SK-N-SH treated with all-trans-retinoic acid at 6 μM for 48 hours (cell line): ENCODE measurements around the gene CASQ2.

Experiments used
- ATAC-seq: fragments of 200-7000 bp; cut with Tn5 transposase; 3 replicates; pipeline ENCODE4 v1.9.1; 2020; ENCODE audit warnings: mild to moderate bottlenecking, moderate library complexity
- ARNTL ChIP-seq: fragments of 450-650 bp; formaldehyde crosslinking; IDR thresholded peaks from 2 replicates; pipeline ENCODE4 v1.5.0; 2020; ENCODE audit warnings: low read depth, mild to moderate bottlenecking, moderate library complexity, borderline replicate concordance
- BACH2 ChIP-seq: fragments of 250-450 bp; sonication (Bioruptor Pico); IDR thresholded peaks from 2 replicates; pipeline ENCODE4 v1.9.0; 2021; ENCODE audit warnings: mild to moderate bottlenecking, borderline replicate concordance
- CREB5 ChIP-seq: fragments of 250-450 bp; sonication (Bioruptor Pico); IDR thresholded peaks from 2 replicates; pipeline ENCODE4 v1.5.1; 2020; ENCODE audit warnings: low read depth, mild to moderate bottlenecking, moderate library complexity
- CSDC2 ChIP-seq: fragments of 250-450 bp; sonication (Bioruptor Pico); IDR thresholded peaks from 2 replicates; pipeline ENCODE4 v1.5.0; 2020; ENCODE audit warnings: mild to moderate bottlenecking, moderate library complexity
- CSRNP3 ChIP-seq: fragments of 250-450 bp; sonication (Bioruptor Pico); IDR thresholded peaks from 2 replicates; pipeline ENCODE4 v1.5.1; 2021; ENCODE audit warnings: mild to moderate bottlenecking, moderate library complexity
- ESRRG ChIP-seq: fragments of 250-450 bp; sonication (Bioruptor Pico); IDR thresholded peaks from 2 replicates; pipeline ENCODE4 v1.6.1; 2021; ENCODE audit warnings: mild to moderate bottlenecking
- GLIS3 ChIP-seq: fragments of 250-450 bp; sonication (Bioruptor Pico); IDR thresholded peaks from 2 replicates; pipeline ENCODE4 v1.5.0; 2020; ENCODE audit warnings: mild to moderate bottlenecking, moderate library complexity
- ISL1 ChIP-seq: fragments of 250-450 bp; sonication (Bioruptor Pico); IDR thresholded peaks from 2 replicates; pipeline ENCODE4 v2.1.2; 2022; ENCODE audit warnings: mild to moderate bottlenecking, moderate library complexity
- POU6F1 ChIP-seq: fragments of 250-450 bp; sonication (Bioruptor Pico); IDR thresholded peaks from 2 replicates; pipeline ENCODE4 v1.8.0; 2021; ENCODE audit warnings: low read depth, mild to moderate bottlenecking, moderate library complexity, borderline replicate concordance
- PPARA ChIP-seq: fragments of 250-450 bp; sonication (Bioruptor Pico); IDR thresholded peaks from 2 replicates; pipeline ENCODE4 v1.5.0; 2020; ENCODE audit warnings: mild to moderate bottlenecking, borderline replicate concordance
- RARB ChIP-seq: fragments of 250-450 bp; sonication (Bioruptor Pico); IDR thresholded peaks from 2 replicates; pipeline ENCODE4 v1.8.0; 2021; ENCODE audit warnings: mild to moderate bottlenecking, moderate library complexity
- SNAI2 ChIP-seq: fragments of 250-450 bp; sonication (Bioruptor Pico); IDR thresholded peaks from 2 replicates; pipeline ENCODE4 v1.5.0; 2020; ENCODE audit warnings: mild to moderate bottlenecking, moderate library complexity
- TCF4 ChIP-seq: fragments of 250-450 bp; sonication (Bioruptor Pico); IDR thresholded peaks from 2 replicates; pipeline ENCODE4 v1.8.0; 2021; ENCODE audit warnings: mild to moderate bottlenecking, moderate library complexity, borderline replicate concordance
- TOX ChIP-seq: fragments of 250-450 bp; sonication (Bioruptor Pico); IDR thresholded peaks from 2 replicates; pipeline ENCODE4 v1.8.0; 2021; ENCODE audit warnings: mild to moderate bottlenecking, moderate library complexity, borderline replicate concordance
- ZC3H10 ChIP-seq: fragments of 250-450 bp; sonication (Bioruptor Pico); IDR thresholded peaks from 2 replicates; pipeline ENCODE4 v1.5.1; 2021; ENCODE audit warnings: mild to moderate bottlenecking, moderate library complexity
- ZFP3 ChIP-seq: fragments of 250-450 bp; sonication (Bioruptor Pico); IDR thresholded peaks from 2 replicates; pipeline ENCODE4 v1.5.0; 2020; ENCODE audit warnings: mild to moderate bottlenecking, moderate library complexity
- ZFP30 ChIP-seq: fragments of 450-650 bp; formaldehyde crosslinking; IDR thresholded peaks from 2 replicates; pipeline ENCODE4 v1.5.0; 2022; ENCODE audit warnings: mild to moderate bottlenecking, moderate library complexity
- ZNF565 ChIP-seq: fragments of 450-650 bp; formaldehyde crosslinking; conservative IDR thresholded peaks from 2 replicates; pipeline ENCODE4 v1.5.0; 2020; ENCODE audit warnings: low read depth, mild to moderate bottlenecking, moderate library complexity
- ZNF8 ChIP-seq: fragments of 450-650 bp; formaldehyde crosslinking; IDR thresholded peaks from 2 replicates; pipeline ENCODE4 v1.5.0; 2020; ENCODE audit warnings: mild to moderate bottlenecking, moderate library complexity
- TF ChIP-seq, protein P1 (sequence below): fragments of 250-450 bp; sonication (Bioruptor Pico); IDR thresholded peaks from 2 replicates; pipeline ENCODE4 v1.5.0; 2020; ENCODE audit warnings: mild to moderate bottlenecking, moderate library complexity

Gene CASQ2

GRCh38 chr1:115726570-115726969 is 41.9 kb downstream of the CASQ2 start (continued):
- TF ChIP-seq POU6F1 (CRISPR knock-in tag), result no peak
- TF ChIP-seq, all 23 proteins: peak for 0

DNA sequence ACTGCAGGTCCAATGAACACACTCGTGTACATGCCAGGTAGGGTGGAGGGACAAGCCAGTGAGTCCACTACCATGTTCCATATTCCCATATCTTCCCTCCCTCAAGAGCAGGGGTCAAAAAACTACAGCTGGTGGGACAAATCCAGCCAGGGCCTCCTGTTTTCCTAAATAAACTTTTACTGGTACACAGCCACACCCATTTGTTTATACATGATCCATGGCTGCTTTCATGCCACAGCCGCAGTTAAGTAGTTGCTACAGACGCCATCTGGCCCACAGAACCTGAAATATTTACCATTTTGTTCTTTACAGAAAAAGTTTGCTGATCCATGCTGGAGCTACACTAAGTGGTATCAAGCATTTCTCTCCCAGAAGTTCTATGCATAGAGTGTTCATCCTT is 42.4 kb downstream of the CASQ2 start:
- no peak for TF ChIP-seq ISL1 (CRISPR knock-in tag)
- no peak for TF ChIP-seq RARB
- no peak for TF ChIP-seq PPARA (CRISPR knock-in tag)
- TF ChIP-seq TOX (CRISPR knock-in tag), result no peak
- TF ChIP-seq CSDC2 (CRISPR knock-in tag), result no peak
- TF ChIP-seq, protein P1, sequence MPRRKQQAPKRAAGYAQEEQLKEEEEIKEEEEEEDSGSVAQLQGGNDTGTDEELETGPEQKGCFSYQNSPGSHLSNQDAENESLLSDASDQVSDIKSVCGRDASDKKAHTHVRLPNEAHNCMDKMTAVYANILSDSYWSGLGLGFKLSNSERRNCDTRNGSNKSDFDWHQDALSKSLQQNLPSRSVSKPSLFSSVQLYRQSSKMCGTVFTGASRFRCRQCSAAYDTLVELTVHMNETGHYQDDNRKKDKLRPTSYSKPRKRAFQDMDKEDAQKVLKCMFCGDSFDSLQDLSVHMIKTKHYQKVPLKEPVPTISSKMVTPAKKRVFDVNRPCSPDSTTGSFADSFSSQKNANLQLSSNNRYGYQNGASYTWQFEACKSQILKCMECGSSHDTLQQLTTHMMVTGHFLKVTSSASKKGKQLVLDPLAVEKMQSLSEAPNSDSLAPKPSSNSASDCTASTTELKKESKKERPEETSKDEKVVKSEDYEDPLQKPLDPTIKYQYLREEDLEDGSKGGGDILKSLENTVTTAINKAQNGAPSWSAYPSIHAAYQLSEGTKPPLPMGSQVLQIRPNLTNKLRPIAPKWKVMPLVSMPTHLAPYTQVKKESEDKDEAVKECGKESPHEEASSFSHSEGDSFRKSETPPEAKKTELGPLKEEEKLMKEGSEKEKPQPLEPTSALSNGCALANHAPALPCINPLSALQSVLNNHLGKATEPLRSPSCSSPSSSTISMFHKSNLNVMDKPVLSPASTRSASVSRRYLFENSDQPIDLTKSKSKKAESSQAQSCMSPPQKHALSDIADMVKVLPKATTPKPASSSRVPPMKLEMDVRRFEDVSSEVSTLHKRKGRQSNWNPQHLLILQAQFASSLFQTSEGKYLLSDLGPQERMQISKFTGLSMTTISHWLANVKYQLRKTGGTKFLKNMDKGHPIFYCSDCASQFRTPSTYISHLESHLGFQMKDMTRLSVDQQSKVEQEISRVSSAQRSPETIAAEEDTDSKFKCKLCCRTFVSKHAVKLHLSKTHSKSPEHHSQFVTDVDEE, result no peak
- TF ChIP-seq GLIS3 (CRISPR knock-in tag), result no peak
- no peak for TF ChIP-seq ZC3H10 (CRISPR knock-in tag)
- no peak for TF ChIP-seq ZFP3 (CRISPR knock-in tag)
- no peak for TF ChIP-seq BACH2 (CRISPR knock-in tag)
- TF ChIP-seq ZFP30, result no peak
- no peak for TF ChIP-seq POU6F1 (CRISPR knock-in tag)
- TF ChIP-seq ESRRG (CRISPR knock-in tag), result no peak
- TF ChIP-seq ZNF565, result no peak
- no peak for TF ChIP-seq ZNF8 (CRISPR knock-in tag)
- TF ChIP-seq CREB5, result no peak
- no peak for TF ChIP-seq TCF4 (CRISPR knock-in tag)
- no peak for TF ChIP-seq ARNTL
- TF ChIP-seq, all 23 proteins: peak for 0
- ATAC-seq, result no peak

DNA sequence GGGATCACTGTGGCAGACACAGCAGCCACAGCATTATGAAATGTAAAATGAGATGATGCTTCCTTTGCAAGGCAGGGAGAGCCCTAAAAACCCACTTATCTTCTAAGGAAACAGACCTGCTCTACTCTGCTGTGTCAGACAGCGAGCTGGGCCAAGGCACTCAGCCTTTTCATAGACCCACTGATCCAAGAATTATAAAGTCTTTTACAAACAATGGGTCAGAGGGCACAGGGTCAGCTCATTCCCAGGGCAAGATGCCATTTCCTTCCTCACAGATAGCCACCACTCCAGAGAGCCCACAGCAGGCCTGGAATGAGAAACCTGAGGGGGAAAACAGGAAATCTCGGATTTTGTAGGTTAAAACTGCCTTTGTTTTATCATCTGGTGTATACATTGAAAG is 42.9 kb downstream of the CASQ2 start:
- ATAC-seq, result no peak
- TF ChIP-seq CSRNP3 (no peak), ZC3H10 (CRISPR knock-in tag) (no peak), PPARA (CRISPR knock-in tag) (no peak), RARB (no peak), ZFP3 (CRISPR knock-in tag) (no peak), TOX (CRISPR knock-in tag) (no peak), ARNTL (no peak), GLIS3 (CRISPR knock-in tag) (no peak), ZFP30 (no peak), ZNF8 (CRISPR knock-in tag) (no peak), CREB5 (no peak), SNAI2 (no peak), ZNF565 (no peak)
